ENCODE measurements around the gene LSAMP. TPM values are rescaled to one million over a fixed set of nuclear protein-coding genes. Genes with fewer than 3 reads are reported as not detected.

Gene LSAMP
- total RNA-seq, 2 experiments from 2014 or later, result not detected

DNA sequence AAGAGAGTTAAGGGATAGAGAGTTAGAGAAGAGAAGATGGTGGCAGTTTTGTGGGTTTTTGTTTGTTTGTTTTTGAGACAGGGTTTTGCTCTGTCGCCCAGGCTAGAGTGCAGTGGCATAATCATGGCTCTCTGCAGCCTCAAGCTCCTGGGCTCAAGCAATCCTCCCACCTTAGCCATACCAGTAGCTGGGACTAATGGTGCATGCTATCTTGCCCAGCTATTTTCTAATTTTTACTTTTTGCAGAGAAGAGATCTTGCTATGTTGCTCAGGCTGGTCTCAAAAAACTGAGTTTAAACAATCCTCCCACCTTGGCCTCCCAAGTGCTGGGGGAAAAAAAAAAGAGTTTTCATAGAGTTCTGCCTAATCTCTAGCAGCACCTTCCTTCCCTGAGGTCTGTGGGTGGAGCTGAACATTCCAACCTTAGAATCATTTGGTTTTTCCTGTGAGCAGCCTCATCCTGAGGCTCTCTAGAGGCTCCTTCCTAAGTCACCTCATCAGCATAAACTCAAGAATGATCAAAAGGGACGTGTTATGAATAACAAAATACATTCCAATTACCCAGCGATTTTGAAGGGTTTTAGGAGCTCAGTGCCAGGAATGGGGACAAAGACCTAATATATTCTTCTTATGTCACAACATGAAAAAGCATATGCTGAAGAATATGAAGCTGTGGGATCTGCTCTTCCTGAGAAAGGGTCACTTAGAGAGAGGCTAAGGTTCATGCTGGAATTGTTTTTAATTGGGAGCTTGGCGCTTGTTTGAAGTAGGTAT is 180.6 kb downstream of the LSAMP start:
- Mint-ChIP-seq H3K4me1 (no peaks in the 10 kb centered on the region), H3K27ac (no peak overlapping the region), H3K9me3 (peaks cover 1% of the 10 kb centered on the region), H3K4me3 (no peak overlapping the region), H3K36me3 (no peaks in the 10 kb centered on the region), H3K27me3 (no peaks in the 10 kb centered on the region)
- DNase-seq, result no peak

DNA sequence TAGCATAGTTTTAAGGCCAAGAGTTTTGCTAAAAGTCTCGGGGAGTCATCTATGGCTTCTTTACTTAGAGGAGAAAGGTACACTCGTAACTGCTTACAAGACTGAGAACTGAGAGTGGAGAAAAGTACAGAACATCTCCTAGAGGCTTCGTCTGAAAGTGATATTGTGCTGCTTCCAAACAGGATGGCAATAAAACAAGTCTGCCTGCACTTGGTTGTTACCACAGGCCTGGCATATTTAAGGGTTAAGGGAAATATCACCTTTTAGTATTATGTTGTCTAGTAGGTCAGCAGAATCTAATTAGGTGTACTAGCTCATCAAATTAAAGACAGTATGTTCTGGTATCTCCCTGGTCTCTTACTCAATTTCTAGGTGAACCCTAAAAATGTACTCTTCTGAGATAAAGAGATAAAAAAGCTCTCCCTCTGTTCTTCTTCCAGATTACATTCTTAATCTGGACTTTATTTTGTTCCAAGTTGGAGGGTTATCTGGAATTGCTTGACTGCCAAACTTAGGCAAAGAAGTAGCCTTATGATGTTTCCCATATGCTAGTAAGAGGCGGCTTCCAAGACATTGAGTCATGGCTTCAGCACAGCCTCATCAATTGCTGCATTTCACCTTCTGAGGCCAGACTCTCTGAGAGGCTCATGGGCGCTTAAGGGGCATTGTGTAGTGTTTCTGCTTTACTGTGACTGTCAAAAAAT is 181.3 kb downstream of the LSAMP start:
- no peaks in the 10 kb centered on the region for H3K27me3 Mint-ChIP-seq
- H3K36me3 Mint-ChIP-seq, result no peaks in the 10 kb centered on the region
- no peak overlapping the region for H3K27ac Mint-ChIP-seq
- H3K9me3 Mint-ChIP-seq, result peaks cover 1% of the 10 kb centered on the region
- no peak overlapping the region for H3K4me3 Mint-ChIP-seq
- DNase-seq, result no peak
- H3K4me1 Mint-ChIP-seq, result no peaks in the 10 kb centered on the region

DNA sequence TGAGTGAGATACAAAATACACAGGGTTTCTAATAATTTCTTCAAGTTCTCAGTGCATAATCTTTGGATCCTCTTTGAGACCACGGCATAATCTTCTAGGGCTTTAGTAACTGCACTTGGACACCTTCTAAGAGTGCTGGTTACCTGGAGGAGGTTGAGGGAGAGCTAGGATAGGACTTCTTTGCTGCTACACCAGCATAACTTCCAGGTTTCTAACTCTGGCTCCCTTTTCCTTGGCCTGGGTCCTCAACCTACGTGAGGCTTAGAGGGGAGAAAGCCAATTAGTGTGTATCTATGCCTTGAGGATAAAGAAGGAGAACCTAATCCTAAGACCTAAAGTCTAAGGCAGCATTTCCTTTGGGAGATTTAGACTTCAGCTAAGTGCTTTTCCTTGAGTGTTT is 184.8 kb downstream of the LSAMP start:
- no peak for DNase-seq
- Mint-ChIP-seq H3K27me3 (no peaks in the 10 kb centered on the region), H3K4me1 (no peaks in the 10 kb centered on the region), H3K9me3 (peaks cover 1% of the 10 kb centered on the region), H3K36me3 (no peaks in the 10 kb centered on the region), H3K27ac (no peak overlapping the region), H3K4me3 (no peak overlapping the region)

DNA sequence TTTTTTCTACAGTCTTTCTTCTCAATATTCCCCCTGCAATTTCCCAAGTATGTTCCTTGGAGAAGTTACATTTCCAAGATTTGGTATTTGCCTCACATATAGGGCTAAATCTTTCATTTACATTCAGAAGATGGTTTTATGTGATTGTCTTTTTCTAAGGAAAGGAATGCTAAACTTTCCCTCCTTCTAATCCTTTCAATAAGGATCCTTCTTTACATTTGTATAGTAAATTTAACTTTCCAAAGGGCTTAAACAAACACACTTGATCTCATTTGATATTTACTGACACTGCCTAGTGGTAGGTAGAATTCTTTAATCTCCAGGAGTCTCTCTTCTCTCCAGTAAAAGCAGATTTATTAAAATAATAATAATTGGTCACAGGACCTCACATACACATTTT is 185.3 kb downstream of the LSAMP start:
- Mint-ChIP-seq H3K36me3 (no peaks in the 10 kb centered on the region), H3K4me1 (no peaks in the 10 kb centered on the region), H3K9me3 (peaks cover 1% of the 10 kb centered on the region), H3K27ac (no peak overlapping the region), H3K4me3 (no peak overlapping the region), H3K27me3 (no peaks in the 10 kb centered on the region)
- DNase-seq, result no peak

DNA sequence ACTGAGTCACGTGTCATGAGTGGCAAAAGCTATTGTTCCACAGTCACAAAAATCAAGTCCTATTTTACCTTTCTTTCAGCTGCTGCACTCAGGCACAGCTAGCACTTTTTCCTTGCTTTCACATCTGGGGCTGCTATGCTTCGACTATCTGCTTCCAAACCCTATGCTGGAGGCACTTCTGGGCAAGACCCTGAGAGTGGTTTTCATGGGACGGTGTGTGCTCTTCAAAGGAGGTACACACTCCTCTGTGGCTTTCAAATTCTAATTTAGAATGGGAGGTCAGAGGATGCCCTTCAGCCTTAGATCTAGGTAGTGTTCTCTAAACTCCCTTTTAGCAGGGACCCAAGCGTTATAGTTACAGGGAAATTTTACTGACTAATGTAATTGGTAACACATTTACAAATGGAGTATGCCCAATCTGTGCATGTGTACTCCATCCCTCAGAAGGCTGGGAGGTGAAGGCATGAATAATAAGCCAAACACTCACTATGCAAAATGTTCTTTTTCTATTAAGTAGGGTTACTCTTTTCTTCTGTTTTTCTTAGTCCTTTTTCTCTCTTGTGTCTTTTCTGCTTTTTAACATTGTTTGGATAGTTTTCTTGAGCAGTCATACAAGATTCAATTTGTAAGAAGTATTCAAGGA is 188.3 kb downstream of the LSAMP start:
- Mint-ChIP-seq H3K9me3 (no peaks in the 10 kb centered on the region), H3K36me3 (no peaks in the 10 kb centered on the region), H3K4me1 (no peaks in the 10 kb centered on the region), H3K27me3 (no peaks in the 10 kb centered on the region), H3K4me3 (no peak overlapping the region), H3K27ac (no peak overlapping the region)
- DNase-seq, result no peak

DNA sequence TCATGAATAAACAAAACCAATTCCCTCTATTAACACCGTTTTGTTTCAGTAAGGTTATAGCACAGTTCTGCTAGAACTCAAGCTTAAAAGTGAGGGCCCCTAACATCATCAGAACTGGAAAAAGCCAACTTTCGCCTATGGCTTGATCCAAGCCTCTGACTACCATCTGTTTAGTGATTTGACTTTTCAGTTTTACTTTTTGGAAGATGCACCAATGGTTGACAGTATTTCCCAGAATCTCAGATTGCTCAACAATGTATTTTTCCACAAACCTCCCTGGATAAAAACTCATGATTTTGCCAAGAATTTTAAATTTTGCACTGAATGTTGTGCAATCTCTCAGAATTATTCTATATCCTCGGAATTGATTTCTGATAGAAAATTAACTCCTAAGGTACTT is 190.7 kb downstream of the LSAMP start:
- DNase-seq, result no peak

DNA sequence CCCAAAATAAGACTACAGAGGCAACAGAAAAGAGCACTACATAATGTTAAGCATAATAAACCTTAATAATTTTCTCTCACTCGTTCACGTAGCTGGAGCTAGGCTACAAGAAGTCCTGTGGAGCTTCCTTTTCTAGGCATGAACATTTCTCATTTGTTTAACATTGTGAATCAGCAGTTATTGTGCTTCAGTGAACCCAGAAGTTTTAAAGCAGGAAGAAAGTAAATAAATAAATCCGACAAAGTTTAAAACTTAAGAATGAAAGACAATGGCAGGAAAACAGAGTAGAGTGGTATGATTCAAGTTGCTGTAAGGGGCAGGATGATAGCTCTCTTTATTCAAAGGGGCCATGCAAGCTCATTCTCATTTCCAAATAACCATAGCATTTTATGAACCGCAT is 191.8 kb downstream of the LSAMP start:
- Mint-ChIP-seq H3K36me3 (no peaks in the 10 kb centered on the region), H3K27me3 (no peaks in the 10 kb centered on the region), H3K9me3 (no peaks in the 10 kb centered on the region), H3K4me3 (no peak overlapping the region), H3K4me1 (no peaks in the 10 kb centered on the region), H3K27ac (no peak overlapping the region)
- no peak for DNase-seq

More for the DNA sequence above, 190.7 kb downstream of the LSAMP start:
- Mint-ChIP-seq H3K27me3 (no peaks in the 10 kb centered on the region), H3K9me3 (no peaks in the 10 kb centered on the region), H3K36me3 (no peaks in the 10 kb centered on the region), H3K27ac (no peak overlapping the region), H3K4me1 (no peaks in the 10 kb centered on the region), H3K4me3 (no peak overlapping the region)

DNA sequence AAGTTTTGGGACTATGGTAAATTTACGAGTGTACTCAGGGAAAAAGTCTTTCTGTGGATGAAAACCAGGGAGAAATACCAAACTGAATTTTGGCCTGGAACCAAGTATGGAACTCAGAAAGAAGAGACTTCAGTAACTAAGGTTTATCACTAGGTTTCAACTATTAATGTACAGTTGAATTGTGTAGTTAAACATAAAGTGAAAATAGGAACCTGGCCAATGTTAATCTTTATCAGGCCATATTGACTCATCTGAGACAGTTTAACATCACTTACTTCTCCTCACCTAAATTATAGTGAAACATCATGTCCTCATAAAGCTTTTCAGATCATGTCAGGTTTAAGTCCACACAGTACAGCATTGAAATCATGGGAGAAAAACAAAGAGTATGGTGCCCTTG is 197.7 kb downstream of the LSAMP start:
- no peak for DNase-seq
- Mint-ChIP-seq H3K4me1 (no peaks in the 10 kb centered on the region), H3K36me3 (no peaks in the 10 kb centered on the region), H3K27me3 (no peaks in the 10 kb centered on the region), H3K4me3 (no peak overlapping the region), H3K9me3 (no peaks in the 10 kb centered on the region), H3K27ac (no peak overlapping the region)

DNA sequence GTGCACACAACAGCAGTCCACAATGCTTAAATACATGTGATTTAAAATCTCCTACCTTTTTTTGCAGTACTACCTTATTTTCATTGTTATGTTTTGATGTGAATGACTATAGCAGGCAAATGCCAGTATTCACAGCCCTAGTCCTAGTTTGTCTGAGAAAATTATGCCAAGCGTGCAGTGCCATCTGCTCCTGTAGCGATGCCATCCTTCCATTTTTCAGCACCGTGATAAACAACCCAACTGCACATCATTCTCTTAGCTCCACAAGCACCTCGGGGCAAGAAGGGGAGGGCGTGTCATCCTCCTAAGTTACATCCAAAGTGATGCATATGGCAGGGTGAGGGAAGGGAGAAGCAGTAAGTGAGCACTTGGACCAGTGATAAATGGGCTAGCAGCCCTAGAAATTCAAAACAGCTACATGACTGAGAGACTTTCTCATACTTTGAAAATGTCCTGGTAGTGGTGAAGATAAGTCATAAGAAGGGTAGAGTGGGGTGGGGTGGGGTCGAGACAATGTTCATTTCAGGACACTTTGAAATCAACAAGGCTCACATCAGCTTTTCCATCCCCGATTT is 198.8 kb downstream of the LSAMP start:
- Mint-ChIP-seq H3K27ac (no peak overlapping the region), H3K27me3 (no peaks in the 10 kb centered on the region), H3K4me3 (no peak overlapping the region), H3K36me3 (no peaks in the 10 kb centered on the region), H3K4me1 (no peaks in the 10 kb centered on the region), H3K9me3 (no peaks in the 10 kb centered on the region)
- no peak for DNase-seq

DNA sequence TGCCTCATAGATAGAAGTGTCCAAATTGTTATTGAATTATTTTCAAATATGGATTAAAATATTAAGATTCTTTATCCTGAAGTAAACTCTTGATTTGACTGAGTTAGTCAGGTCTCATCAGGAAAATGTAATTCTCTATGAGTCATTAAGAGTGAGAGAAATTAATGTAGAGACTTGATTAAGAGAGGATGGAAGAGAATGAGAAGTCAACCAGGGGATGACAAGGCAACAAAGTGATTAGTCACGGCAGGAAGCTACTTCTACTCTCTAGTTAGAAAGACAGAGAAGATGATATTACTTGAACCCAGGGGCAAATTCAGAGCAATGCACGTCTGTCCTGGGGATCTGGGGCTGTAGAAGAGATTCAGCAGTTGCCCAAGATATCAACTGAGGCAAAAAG is 202.5 kb downstream of the LSAMP start:
- DNase-seq, result no peak

DNA sequence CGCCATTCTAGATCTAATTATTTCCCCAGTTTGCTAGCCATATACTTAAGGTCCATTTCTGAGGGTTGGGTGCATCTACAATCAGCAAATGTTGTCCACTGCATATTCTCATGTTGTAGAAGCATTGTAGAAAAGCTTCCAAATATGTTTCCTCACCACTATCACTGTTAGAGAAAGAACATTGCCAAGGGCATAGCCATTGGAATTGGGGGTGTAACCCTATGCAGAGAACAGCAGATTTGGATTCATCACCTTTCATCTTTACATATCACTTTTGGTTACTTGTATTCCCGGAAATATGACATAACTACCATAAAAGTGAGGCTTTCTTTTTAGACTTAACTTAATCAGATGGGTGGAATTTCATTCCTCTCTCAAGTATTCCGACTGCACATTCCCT is 203.6 kb downstream of the LSAMP start:
- no peaks in the 10 kb centered on the region for H3K9me3 Mint-ChIP-seq
- no peaks in the 10 kb centered on the region for H3K36me3 Mint-ChIP-seq
- no peaks in the 10 kb centered on the region for H3K4me1 Mint-ChIP-seq
- H3K27me3 Mint-ChIP-seq, result no peaks in the 10 kb centered on the region
- no peak for DNase-seq
- no peak overlapping the region for H3K27ac Mint-ChIP-seq
- H3K4me3 Mint-ChIP-seq, result no peak overlapping the region

More for the DNA sequence above, 202.5 kb downstream of the LSAMP start:
- no peak overlapping the region for H3K4me3 Mint-ChIP-seq
- no peaks in the 10 kb centered on the region for H3K4me1 Mint-ChIP-seq
- no peaks in the 10 kb centered on the region for H3K36me3 Mint-ChIP-seq
- no peaks in the 10 kb centered on the region for H3K27me3 Mint-ChIP-seq
- H3K9me3 Mint-ChIP-seq, result no peaks in the 10 kb centered on the region
- no peak overlapping the region for H3K27ac Mint-ChIP-seq

DNA sequence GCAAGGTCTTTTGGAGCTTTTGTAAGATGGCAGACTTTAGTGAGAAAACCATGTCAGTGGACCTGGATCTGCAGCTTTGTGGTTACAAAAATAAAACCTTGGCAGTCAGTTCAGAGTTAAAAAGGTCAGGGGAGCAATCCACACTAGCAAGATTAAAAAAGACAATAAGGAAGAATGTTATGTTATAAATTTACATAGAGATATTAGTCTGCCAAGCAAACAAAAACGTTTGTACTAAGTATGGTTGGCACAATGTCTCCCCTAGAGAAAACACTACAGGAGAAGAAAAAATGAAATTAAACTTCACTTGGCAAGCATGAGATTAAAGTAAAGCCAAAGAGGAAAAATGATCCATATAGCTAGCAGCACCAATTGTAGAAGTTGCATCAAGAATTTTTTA is 205.0 kb downstream of the LSAMP start:
- no peak for DNase-seq
- no peaks in the 10 kb centered on the region for H3K4me1 Mint-ChIP-seq
- no peaks in the 10 kb centered on the region for H3K9me3 Mint-ChIP-seq
- no peaks in the 10 kb centered on the region for H3K36me3 Mint-ChIP-seq
- H3K4me3 Mint-ChIP-seq, result no peak overlapping the region
- H3K27me3 Mint-ChIP-seq, result no peaks in the 10 kb centered on the region
- no peak overlapping the region for H3K27ac Mint-ChIP-seq

DNA sequence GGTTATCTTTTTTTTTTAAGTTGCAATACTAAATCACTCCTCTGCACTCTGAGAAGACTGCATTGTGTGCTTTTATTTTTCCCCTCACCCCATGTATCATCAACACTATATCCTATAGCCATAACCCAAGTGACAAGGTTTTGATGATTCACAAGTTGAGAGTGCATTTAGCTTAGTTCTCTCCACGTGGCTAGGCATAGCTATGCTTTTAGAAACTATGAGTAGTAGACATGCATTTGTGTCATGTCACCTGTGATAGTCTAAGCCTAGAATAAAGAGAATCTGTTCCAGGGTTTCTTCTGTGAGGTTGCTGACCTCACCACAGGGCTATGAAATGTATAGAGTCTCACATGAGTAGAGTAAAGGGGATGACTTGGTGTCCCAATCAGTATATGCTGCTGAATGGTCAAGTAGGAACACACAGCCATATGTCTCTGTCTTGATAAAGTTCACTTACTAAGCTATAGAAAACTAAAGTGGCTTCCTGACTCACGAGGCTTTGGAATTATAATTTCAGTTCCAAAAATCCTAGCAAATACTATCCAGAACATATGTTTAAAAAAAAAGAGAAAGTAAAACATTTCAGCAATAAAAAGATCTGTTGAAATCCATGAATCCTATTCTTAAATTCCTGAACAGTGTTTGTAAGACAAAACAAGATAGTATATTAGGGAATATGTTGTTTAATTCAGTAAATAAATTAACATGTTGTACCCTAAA is 206.3 kb downstream of the LSAMP start:
- no peak overlapping the region for H3K27ac Mint-ChIP-seq

DNA sequence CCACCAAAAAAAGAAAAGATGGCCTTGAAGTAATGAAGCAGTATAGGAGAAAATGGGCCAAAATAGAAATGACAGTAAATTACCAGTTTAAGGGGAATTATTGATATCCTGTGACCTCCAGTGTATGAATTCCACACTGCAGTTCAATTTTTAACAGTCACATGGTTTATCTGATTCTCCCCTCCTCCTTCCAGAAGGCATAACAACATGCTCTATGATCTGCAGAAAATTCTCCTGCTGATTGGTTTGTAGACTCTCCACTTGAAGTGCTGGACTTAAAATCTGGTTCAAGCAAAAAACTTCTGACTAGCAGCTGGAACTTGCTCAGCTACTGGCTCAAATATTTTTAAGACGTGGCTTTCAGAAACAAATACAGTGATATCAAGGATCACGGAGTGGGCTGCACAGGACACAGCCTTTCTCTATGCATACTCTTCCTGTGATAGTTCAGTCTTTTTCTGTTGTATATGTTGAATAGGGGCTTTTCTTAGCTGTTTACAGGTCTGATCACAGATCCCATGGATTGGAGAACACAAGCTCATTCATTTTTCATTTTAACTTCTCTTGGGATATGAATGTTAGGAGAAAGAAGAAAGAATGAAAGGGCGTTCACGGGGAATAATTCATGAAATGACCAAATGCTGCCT is 211.5 kb downstream of the LSAMP start:
- H3K9me3 Mint-ChIP-seq, result no peaks in the 10 kb centered on the region
- H3K4me3 Mint-ChIP-seq, result no peak overlapping the region
- H3K36me3 Mint-ChIP-seq, result no peaks in the 10 kb centered on the region
- no peak for DNase-seq
- no peaks in the 10 kb centered on the region for H3K27me3 Mint-ChIP-seq
- no peaks in the 10 kb centered on the region for H3K4me1 Mint-ChIP-seq
- H3K27ac Mint-ChIP-seq, result no peak overlapping the region

More for the DNA sequence above, 206.3 kb downstream of the LSAMP start:
- no peaks in the 10 kb centered on the region for H3K4me1 Mint-ChIP-seq
- H3K27me3 Mint-ChIP-seq, result no peaks in the 10 kb centered on the region
- no peaks in the 10 kb centered on the region for H3K36me3 Mint-ChIP-seq
- no peaks in the 10 kb centered on the region for H3K9me3 Mint-ChIP-seq
- H3K4me3 Mint-ChIP-seq, result no peak overlapping the region
- DNase-seq, result no peak

Data from activated naive CD8-positive, alpha-beta T cell treated with anti-CD3 and anti-CD28 coated beads for 36 hours (primary cell).